Epithelial cell of esophagus (primary cell): Measurements from ENCODE around the gene CSF1R.

Experiments used
- DNase-seq: peaks from one replicate; pipeline ENCODE4 v3.0.0; 2010; ENCODE audit warnings: low read depth
- H3K4me3 ChIP-seq: 2 replicates; pipeline ENCODE4 v1.5.1; 2011; ENCODE audit warnings: mild to moderate bottlenecking, low read length, control low read depth
- CTCF ChIP-seq: IDR thresholded peaks from 2 replicates; pipeline ENCODE4 v1.5.1; 2011; ENCODE audit warnings: low read depth, mild to moderate bottlenecking, low read length, control low read depth, inconsistent platforms; ENCODE audit not compliant: insufficient read depth; ENCODE audit errors: missing control alignments

The CSF1R gene

GRCh38 chr5:150046031-150046430 is 40.3 kb downstream of the CSF1R start:
- TF ChIP-seq CTCF, result no peak
- no peak overlapping the region for H3K4me3 ChIP-seq
- DNase-seq, result no peak

DNA sequence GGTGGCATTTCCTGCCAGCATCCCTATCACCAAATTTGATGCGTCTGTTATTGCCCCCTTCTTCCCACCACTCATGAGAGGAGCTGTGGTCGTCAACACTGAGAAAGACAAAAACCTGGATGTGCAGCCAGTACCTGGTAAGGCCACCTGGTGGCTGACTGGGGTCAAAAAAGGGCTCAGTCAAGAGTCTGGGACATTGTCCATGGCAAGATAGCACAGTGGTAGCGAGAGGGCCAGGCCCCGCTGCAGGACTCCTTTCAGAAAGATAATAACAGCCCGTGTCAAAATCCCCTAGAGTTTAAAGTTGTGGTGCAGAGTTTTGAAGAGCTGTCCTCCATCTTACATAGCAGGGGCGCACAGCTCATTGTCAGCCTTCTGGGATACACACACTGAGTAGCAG is 40.8 kb downstream of the CSF1R start:
- no peak overlapping the region for H3K4me3 ChIP-seq
- TF ChIP-seq CTCF, result no peak
- DNase-seq, result no peak

DNA sequence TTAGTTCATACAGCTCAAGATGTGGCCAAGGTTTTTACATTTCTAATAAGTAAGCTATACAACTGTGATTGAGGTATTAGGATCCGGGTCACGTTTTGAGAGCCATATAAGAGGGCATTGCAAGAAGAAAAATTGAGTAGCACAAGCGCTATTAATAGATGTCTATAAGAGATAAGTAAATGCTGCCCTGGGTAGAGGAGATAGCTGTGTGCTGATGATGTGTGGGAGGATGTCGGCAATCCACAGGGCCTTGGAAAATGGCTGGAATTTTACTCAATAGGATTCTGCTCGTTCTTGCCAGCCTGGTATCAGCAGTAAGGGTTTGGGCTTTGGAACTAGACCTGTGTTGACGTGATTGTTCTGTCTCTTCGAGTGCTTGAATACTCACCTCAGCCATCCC is 41.6 kb downstream of the CSF1R start:
- TF ChIP-seq CTCF, result no peak
- H3K4me3 ChIP-seq, result no peak overlapping the region
- no peak for DNase-seq

DNA sequence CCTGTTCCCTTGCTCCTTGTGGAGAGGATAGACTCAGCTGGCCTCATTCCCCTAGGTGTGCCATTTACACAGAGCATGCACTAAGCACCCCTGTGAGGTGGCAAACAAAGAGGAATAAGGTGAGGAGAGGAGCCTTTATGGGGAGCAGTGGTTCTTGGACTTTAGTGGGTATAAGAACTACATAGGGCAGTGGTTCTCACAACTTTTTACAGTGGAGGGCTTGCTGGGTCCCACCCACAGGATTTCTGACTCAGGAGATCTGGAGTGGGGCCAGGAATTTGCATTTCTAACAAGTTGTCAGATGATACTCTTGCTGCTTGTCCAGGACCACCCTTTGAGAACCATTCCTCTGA is 42.0 kb downstream of the CSF1R start:
- peak; percentile 49 for DNase-seq
- TF ChIP-seq CTCF, result no peak
- no peak overlapping the region for H3K4me3 ChIP-seq

DNA sequence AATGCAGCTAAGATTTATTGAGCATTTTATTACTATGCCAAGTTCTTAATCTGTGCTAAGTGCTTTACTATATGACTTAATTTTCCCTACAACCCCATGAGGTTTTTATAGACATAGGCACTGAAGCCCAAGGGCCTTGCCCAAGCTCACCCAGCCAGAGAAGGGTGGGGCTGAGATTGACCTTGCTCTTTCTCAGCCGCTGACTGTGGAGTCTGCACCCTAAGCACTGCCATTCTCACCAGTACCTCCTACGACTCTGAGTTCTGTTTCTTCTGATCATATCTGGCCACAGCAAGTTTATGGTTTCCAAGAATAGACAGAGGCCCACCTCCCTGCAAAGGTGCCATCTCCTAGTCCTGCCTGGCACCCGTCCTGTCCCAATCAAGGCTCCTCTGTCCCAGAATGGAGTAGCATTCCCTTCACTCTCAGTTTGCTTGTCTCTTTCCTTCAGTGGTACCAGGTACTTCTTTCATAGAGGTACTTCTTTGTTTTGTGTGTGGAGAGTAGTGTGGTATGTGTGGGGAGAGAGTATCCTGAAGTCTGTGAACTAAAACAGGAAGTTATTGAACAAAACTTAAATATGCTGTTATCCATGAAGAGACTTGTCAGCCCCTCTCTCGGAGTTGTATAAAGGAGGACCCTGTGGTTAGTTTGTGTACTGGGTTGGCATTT is 42.6 kb downstream of the CSF1R start:
- DNase-seq, result no peak
- H3K4me3 ChIP-seq, result no peak overlapping the region
- no peak for TF ChIP-seq CTCF

- no peak for DNase-seq
- no peak overlapping the region for H3K4me3 ChIP-seq
- no peak for TF ChIP-seq CTCF
These were observed 43.9 kb downstream of the CSF1R start for GRCh38 chr5:150042459-150042858.

- TF ChIP-seq CTCF, result no peak
- H3K4me3 ChIP-seq, result no peak overlapping the region
- DNase-seq, result no peak
These were observed 47.8 kb downstream of the CSF1R start for GRCh38 chr5:150038547-150038946.
